CD4-positive, alpha-beta T cell treated with Interleukin-10 for 1 hour (primary cell): ENCODE data around the gene ACTL6B.

ENCODE experiments used
- DNase-seq: peaks from one replicate; pipeline ENCODE4 v3.0.0-alpha.2; 2020

Gene ACTL6B

GRCh38 chr7:100599911-100600729 is 56.1 kb downstream of the ACTL6B start:
- no peak for DNase-seq

GRCh38 chr7:100598425-100598824 is 57.8 kb downstream of the ACTL6B start:
- DNase-seq = no peak

DNA sequence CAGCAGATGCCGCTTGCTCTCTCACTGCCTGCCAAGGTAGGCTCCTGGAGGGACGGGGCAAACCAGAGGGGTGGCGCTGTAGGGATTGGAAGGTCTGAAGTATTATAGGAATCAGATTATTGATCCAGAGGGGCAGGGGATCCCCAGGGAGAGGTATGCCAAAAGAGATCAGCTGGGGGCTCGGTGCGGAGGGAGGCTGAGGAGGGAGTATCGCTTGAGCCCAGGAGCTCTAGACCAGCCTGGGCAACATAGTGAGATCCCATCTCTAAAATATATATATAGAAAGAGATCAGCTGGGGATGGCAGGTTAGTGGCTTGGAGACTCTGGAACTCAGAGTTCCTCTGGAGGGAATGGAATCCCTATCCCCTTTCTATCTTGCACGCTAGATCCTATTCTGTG is 61.1 kb downstream of the ACTL6B start:
- no peak for DNase-seq
